HepG2 (cell line): ENCODE results near the gene ADD2.

Source experiments
- ATF7 ChIP-seq, 2 experiments: fragments of 450-650 bp in 1 of 2; sonication (generic) in 1 of 2; formaldehyde crosslinking in 1 of 2; IDR thresholded peaks; 2 replicates each; pipeline versions ENCODE4 v1.4.0 to v1.6.1; 2016 to 2020; ENCODE audit warnings: antibody characterized with exemption in 1 of 2, mild to moderate bottlenecking in 1 of 2, missing genetic modification reagents in 1 of 2
- CREM ChIP-seq, 2 experiments: sonication (generic) in 1 of 2; formaldehyde crosslinking in 1 of 2; IDR thresholded peaks; 2 replicates each; pipeline versions ENCODE4 v1.4.0 to v1.6.1; 2016 to 2020; ENCODE audit warnings: antibody characterized with exemption in 1 of 2, mild to moderate bottlenecking in 1 of 2, missing genetic modification reagents in 1 of 2
- CTCF ChIP-seq: sonication (generic); formaldehyde crosslinking; IDR thresholded peaks from 2 replicates; pipeline ENCODE4 v1.5.0; 2020; ENCODE audit warnings: mild to moderate bottlenecking, missing genetic modification reagents, moderate library complexity
- POLR2A ChIP-seq, 2 experiments: IDR thresholded peaks; 2 replicates each; pipeline ENCODE4 v1.6.1; 2011; ENCODE audit warnings: low read depth in 2 of 2, low read length in 2 of 2, mild to moderate bottlenecking in 1 of 2, moderate library complexity in 1 of 2; ENCODE audit not compliant: insufficient read depth in 1 of 2
- SOX13 ChIP-seq, 3 experiments: fragments of 450-650 bp in 1 of 3; sonication (generic) in 1 of 3; formaldehyde crosslinking in 1 of 3; IDR thresholded peaks in 2 of 3; conservative IDR thresholded peaks in 1 of 3; 2 replicates each; pipeline versions ENCODE4 v1.5.0 to v1.6.1; 2016 to 2020; ENCODE audit warnings: antibody characterized with exemption in 1 of 3, mild to moderate bottlenecking in 1 of 3, missing compliant biosample characterization in 1 of 3, missing genetic modification reagents in 1 of 3, moderate library complexity in 1 of 3
- ZBTB2 ChIP-seq: sonication (generic); formaldehyde crosslinking; IDR thresholded peaks from 2 replicates; pipeline ENCODE4 v1.8.0; 2022; ENCODE audit warnings: low read depth, missing genetic modification reagents
- ZNF24 ChIP-seq: fragments of 450-650 bp; IDR thresholded peaks from 2 replicates; pipeline ENCODE4 v1.6.1; 2017; ENCODE audit warnings: antibody characterized with exemption, mild to moderate bottlenecking
- ZNF513 ChIP-seq: sonication (generic); formaldehyde crosslinking; conservative IDR thresholded peaks from 2 replicates; pipeline ENCODE4 v1.5.0; 2020; ENCODE audit warnings: missing genetic modification reagents

- TF ChIP-seq ZBTB2 (no peak), POLR2A (IDR thresholded peaks at IDR 0.05; ENCODE audit: insufficient read depth in 1 of 2, low read depth in 2 of 2, low read length in 2 of 2) (no peak), CTCF (no peak), ZNF24 (no peak), SOX13 (IDR thresholded peaks at IDR 0.05) (no peak), SOX13 (CRISPR knock-in tag; conservative IDR thresholded peaks at IDR 0.05 in 1 of 2, IDR thresholded peaks at IDR 0.05 in 1 of 2) (no peak), CREM (IDR thresholded peaks at IDR 0.05) (no peak), CREM (CRISPR knock-in tag; IDR thresholded peaks at IDR 0.05) (no peak), ATF7 (IDR thresholded peaks at IDR 0.05) (no peak), ATF7 (CRISPR knock-in tag; IDR thresholded peaks at IDR 0.05) (no peak), ZNF513 (no peak)
These were observed 2.5 kb downstream of the ADD2 start for GRCh38 chr2:70765507-70765906.
